ENCODE results near the gene DENND4C.
"Not testable (repeated sequence)": the region's sequence is repeated elsewhere in the genome, so short reads cannot be mapped to it uniquely, and the experiment has no call there.

The DENND4C gene

DNA sequence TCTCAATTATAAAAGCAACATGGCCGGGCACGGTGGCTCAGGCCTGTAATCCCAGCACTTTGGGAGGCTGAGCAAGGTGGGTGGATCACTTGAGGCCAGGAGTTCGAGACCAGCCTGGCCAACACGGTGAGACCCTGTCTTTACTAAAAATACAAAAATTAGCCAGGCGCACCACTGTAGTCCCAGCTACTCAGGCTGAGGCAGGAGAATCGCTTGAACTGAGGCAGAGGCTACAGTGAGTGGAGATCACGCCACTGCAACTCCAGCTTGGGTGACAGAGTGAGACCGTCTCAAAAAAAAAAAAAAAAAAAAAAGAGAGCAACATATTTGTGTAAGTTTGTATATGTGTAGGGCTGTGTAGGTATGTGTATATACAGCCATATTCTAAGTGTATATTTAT lies 142.1 kb downstream of the DENND4C start:
- no peak for DNase-seq (ENCODE audit: low spot score)

DNA sequence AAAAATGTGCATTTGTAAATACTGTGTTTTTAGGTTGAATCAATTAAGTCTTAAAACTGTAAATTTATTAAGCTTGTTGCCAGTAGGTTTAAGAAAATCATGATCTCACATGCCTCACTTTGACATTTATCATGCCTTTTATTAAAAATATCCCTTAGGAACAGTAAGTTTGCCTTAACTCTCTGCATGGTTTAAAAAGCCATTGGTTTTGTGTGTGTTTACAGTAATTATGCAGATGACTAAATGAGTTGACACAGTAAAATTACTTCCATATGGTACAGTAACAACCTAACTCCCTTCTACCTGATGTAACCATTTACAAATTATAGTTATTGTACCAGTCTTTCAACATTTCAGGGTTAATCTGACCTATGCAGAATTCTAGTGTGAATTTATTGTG lies 143.0 kb downstream of the DENND4C start:
- DNase-seq (ENCODE audit: low spot score): no peak

DNA sequence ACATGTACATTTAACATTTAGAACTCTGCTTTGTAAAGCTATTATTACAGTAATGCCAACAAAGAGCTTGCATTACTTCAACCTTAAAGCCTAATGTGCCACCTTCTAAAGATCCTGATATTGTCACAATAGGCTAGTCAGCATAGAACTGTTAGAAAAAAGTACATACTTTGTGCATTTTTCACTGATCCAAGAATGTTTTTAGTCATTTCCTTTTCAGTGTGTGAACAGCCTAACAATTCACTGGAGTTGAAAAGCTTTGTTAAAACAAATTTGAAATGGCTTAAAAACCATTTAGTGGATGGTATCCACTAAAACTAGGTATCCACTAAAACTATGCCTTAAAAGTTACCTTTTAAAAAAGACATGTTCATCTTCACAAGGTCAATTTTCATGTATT lies 145.0 kb downstream of the DENND4C start:
- DNase-seq (ENCODE audit: low spot score): no peak

GRCh38 chr9:19376931-19377330 lies 146.4 kb downstream of the DENND4C start:
- DNase-seq (ENCODE audit: low spot score): no peak

GRCh38 chr9:19378164-19378563 lies 147.7 kb downstream of the DENND4C start:
- no peak for DNase-seq (ENCODE audit: low spot score)

- no peak for DNase-seq (ENCODE audit: low spot score)
Measured at GRCh38 chr9:19378647-19379046, 148.2 kb downstream of the DENND4C start.

DNA sequence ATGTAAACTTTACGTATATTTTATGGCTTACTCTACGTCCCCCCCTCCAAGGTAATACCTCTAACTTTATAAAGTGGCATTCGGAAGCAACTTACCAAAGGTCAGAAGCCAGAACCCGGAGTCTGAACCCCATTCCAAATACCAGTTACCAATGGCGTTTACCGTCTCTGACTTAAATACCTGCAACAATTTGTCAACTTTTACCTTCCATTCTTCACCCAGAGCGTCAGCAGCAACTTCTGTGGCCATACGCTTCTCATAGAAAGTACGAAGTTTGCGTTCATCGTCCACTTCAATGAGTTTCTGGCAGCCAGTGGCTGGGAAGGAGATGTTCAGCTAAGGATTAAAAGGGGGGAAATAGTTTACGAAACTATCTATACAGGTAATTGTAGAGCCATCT lies 148.8 kb downstream of the DENND4C start:
- DNase-seq (ENCODE audit: low spot score): no peak

DNA sequence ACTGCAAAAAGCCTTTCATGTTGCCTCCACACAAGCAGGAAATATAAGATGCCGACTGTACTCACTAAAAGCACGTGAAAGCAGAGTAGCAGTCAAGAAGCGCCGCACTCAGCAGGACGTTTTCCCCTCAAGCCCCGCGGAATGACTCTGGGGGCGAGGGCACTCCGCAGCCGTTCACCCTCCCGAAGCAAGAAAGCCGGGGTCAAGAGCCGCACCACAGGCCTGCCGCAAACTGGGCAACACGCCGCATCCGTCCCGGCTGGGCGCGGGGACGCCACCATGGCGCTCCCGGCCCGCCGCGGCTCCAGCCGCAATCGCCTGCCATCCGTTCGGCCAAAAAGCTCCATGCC lies 149.2 kb downstream of the DENND4C start:
- no peak for DNase-seq (ENCODE audit: low spot score)

- no peak for DNase-seq (ENCODE audit: low spot score)
Measured at GRCh38 chr9:19380826-19381075, 150.3 kb downstream of the DENND4C start.

DNA sequence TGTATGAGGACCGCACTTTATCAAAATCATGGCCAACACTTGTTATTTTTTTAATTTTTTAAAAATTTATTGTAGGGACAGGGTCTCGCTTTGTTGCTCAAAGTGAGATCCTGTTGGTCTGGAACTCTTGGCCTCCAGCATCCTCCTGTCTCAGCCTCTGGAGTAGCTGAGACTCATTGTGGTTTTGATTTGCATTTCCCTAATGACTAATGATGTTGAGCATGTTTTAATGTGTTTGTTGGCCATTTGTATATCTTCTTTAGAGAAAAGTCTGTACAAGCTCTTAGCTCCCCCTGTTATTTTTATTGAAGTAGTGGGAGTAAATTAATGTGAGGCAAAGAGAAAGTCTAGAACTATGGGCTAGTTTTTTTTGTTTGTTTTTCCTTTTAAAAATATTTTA lies 151.2 kb downstream of the DENND4C start:
- no peak for DNase-seq (ENCODE audit: low spot score)

- not testable (repeated sequence) for DNase-seq (ENCODE audit: low spot score)
Measured at GRCh38 chr9:19385212-19385611, 154.7 kb downstream of the DENND4C start.

- DNase-seq (ENCODE audit: low spot score): no peak
Measured at GRCh38 chr9:19385786-19386501, 155.5 kb downstream of the DENND4C start.

- no peak for DNase-seq (ENCODE audit: low spot score)
Measured at GRCh38 chr9:19386502-19387044, 156.1 kb downstream of the DENND4C start.

DNA sequence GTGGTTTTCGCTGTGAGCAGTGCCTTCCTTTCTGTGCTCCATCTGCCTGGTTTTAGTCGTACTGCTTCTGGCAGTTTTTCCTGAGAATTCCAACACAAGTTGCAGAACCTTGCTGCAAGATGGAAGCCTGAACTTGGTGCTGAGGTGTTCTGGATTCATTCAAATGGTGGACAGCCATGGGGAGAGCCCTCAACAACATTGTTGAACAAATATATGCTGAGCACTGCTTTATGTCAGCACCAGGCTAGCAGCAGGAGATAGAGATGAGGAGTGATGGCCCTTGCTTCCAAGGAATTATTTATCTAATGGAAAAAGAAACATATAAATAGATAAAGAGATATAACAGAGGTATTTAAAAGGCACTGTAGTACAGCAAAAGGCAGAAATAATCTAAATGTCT lies 156.8 kb downstream of the DENND4C start:
- DNase-seq (ENCODE audit: low spot score): no peak

GRCh38 chr9:19389539-19389938 lies 159.0 kb downstream of the DENND4C start:
- DNase-seq (ENCODE audit: low spot score): not testable (repeated sequence)

DNA sequence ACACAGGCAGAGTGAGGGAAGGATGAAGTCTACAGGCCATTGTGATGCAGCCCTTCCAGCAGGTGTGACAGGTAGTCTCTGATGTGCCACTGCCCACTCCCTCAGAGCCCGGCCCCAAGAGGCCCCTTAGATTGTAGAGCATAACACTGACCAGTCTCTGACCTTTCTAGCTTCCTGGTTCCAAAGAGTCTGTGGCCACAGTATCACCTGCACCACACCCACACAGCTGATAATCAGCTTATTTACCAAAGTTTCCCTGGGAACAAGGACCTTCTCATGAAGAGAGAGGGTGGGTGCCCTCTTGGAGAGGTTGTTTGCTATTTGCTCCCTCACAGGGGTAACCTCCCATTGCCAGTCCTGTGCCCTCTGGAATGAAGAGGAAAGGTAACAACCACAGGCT lies 167.4 kb downstream of the DENND4C start:
- DNase-seq (ENCODE audit: low spot score): no peak

- DNase-seq (ENCODE audit: low spot score): not testable (repeated sequence)
Measured at GRCh38 chr9:19403231-19403630, 172.7 kb downstream of the DENND4C start.

DNA sequence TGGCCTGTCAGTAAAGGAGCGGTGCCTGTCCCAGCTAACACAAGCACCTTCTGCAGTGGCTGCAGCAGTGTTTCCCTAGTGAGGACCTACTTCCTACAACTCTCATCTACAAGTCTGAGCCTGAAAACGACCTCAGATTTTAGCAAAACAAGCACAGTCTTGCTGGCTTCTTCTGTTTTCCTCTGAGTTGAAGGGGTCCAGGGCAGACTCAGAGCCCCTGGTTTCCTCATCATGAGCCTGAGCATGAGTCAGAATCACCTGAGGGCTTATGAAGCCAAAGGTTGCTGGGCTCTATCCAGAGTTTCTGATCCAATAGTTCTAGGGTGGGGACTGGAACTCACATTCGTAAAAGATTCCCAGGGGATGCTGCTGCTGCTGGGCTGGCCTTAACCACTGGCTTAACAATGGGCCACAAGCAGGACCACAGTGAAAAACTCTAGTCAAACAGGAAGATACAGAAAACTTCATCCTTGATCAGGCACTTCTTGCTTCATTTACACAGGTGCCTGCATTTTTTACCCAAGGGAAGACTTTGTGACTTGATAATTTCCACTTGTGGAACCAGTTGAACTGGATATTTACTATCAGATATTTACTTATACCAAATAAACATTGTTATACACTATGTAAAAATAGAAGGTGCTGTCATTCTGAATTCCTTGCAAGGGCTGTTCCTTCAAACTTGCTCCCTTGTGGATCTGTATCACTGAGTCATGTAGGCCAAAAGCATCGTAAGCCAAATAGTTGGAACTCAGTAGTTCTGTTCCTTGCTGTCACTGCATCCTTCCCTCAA lies 174.0 kb downstream of the DENND4C start:
- no peak for DNase-seq (ENCODE audit: low spot score)

DNA sequence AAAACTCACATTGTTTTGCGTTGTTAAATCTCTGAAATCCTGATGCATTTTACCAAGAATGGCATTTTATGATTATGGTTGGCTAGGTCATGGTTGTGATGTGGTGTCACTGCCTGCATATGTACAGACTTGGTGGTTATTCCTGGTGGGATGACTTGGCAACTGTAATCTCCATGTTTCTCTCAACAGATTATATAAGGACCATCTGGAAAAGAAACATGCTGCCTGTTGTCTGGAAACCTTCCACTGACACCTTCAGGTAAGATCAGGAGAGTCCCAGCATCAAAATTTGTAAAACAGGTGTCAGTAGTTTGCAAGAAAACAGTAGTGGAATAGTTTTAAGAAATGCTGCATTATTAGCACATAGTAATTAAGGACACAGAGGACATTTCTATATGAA lies 175.3 kb downstream of the DENND4C start:
- DNase-seq (ENCODE audit: low spot score): no peak

DNA sequence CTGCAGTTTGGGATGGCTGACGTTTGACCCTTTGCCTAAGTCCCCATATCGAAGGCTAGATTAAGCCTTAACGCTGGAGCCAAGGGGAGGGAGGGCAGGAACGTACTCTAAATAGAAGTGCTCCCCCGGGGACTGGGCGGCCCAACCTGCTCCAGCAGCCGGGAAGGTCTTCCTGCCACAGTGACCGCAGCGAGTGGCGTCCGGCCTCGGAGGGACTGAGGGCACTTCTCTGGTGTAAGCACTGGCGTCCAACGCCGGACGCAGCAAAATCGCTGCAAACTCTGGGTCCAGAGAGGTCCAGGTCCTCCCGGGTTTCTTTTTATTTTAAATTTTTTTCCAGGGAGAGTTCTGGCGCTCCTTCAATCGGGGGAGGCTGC lies 177.8 kb downstream of the DENND4C start:
- no peak for DNase-seq (ENCODE audit: low spot score)

DNA sequence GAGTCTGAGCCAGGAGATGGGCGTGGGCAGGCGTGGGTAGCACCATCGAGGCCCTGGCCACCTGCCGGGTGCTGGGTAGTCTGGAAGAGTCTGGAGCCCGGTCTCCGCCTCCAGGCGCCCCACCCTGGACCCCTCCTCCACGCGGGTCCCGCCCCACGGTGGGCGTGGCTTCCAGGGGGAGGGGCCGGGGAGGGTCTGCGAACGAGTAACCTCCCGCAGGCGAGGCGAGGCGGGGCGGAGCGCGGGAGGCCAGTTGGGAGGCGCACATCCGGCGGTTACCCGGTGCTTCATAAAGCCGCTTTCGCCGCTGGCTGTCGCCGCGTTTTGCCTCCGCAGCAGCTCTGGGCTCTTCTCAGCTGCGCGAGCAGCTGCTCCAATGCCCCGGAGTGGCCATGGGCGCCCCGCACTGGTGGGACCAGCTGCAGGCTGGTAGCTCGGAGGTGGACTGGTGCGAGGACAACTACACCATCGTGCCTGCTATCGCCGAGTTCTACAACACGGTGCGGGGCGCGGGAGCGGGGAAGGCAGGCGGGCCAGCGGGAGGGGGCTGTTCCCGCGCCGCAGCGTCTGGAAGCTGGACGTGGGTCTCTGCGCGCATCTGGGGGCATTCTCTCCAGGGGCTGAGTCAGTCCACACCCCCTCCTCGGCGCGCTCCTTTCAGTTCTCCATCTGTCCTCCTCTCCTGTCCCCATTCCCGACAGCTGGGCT lies 178.4 kb downstream of the DENND4C start, which contains the start of gene ACER2:
TSS of gene ACER2 (plus strand) at position 317 of the 708 bp plus-strand sequence. CDS start at position 393, 76 bp downstream.
- DNase-seq (ENCODE audit: low spot score): peak; percentile 87

DNA sequence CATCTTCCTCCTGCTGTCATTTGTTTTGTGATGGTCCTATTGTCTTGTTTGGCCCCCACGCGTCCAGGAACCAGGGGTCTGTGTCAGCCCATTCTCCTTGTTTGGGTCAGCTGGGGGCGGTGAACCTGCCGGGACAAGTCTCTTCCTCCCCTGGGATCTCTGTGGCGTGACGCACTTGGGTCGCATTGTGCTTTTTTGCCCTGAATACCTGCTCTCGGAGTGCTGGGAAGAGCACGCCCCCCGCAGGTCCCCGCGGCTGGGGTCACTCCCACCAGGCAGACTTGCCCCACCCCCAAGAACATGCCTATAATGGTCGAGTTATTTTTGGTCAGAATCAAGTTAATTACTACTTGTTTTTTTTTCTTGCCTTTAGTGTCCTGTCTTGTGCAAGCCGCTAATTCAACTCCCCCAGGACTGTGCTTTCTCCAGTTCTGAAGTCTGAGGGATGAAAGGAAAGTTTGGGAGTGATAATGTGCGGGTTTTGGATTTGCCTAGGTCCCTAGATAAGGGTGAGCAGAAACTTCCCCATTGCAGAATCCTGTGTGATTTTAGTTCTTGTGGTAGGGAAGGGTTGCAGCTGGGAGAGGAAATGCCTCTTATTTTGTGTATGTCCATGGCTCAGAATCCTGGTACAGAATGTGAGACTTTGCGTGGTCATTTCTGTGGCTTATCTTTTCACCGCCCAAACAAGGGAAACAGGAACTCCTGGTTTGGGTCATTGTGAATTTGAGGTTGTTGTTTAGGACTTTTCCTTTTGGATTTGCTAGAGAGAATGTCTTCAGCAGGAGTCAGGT lies 179.1 kb downstream of the DENND4C start:
- DNase-seq (ENCODE audit: low spot score): peak; percentile 22

All from SK-N-DZ (cell line).